Pancreas (tissue), 10 donors: ENCODE data around the gene REM2. TPM values are rescaled to one million over a fixed set of nuclear protein-coding genes. Genes with fewer than 3 reads are reported as not detected.

Source experiments
- ATAC-seq, 4 donors: fragments of 200-7000 bp; cut with Tn5 transposase; one replicate each; pipeline versions ENCODE4 v1.8.0 to v1.9.1; 2020; ENCODE audit warnings: mild to moderate bottlenecking in 4 of 4, moderate library complexity in 4 of 4
- DNase-seq, 6 donors: peaks; one replicate each; pipeline ENCODE4 v3.0.0-alpha.2; 2020
- FAIRE-seq: peaks from 2 replicates; lab custom pipeline; 2012; peaks lifted over from hg19 to GRCh38; lab: Jason Lieb, UNC
- H3K27ac ChIP-seq, 4 donors: fragments of 200-600 bp; sonication (generic); 1 replicate in 3 of 4; 2 replicates in 1 of 4; pipeline versions ENCODE4 v1.5.0 to v1.8.0; 2020
- H3K27me3 ChIP-seq, 4 donors: fragments of 200-600 bp; one replicate each; pipeline ENCODE4 v1.8.0; 2021
- H3K36me3 ChIP-seq, 3 donors: fragments of 200-600 bp; sonication (generic) in 1 of 3; one replicate each; pipeline versions ENCODE4 v1.5.0 to v1.8.0; 2020 to 2021
- H3K4me1 ChIP-seq, 3 donors: fragments of 200-600 bp; one replicate each; pipeline ENCODE4 v1.8.0; 2021
- H3K4me3 ChIP-seq, 4 donors: fragments of 200-600 bp; sonication (generic) in 2 of 4; one replicate each; pipeline versions ENCODE4 v1.5.0 to v1.8.0; 2020 to 2021
- H3K9me3 ChIP-seq, 4 donors: fragments of 200-600 bp; one replicate each; pipeline ENCODE4 v1.8.0; 2021
- WGBS, 2 donors: extraction: QIAGEN DNeasy Blood & Tissue Kit; methylation state at CpG; one replicate each; pipeline ENCODE4 v1.1.7; 2013; 5-methylcytosine and 5-hydroxymethylcytosine counted together
- intact Hi-C, 3 donors: fragments of 100-400 bp; cut with DNase I; formaldehyde crosslinking; loops; one replicate each; pipeline versions ENCODE4 v1.11.1 to v1.14.2; 2022
- polyA plus RNA-seq, 2 donors: library from polyadenylated mRNA; stranded (reverse); fragments of 200-250 nt; gene quantifications; one replicate each; pipeline ENCODE4 v1.2.3, GENCODE V29; 2013
- total RNA-seq, 6 donors: library from RNA; stranded (reverse); fragmentation: NEBNext Ultra II Directional in 4 of 6; extraction: Animal tissue kit (Norgen Biotek cat#: 25700) in 4 of 6; gene quantifications; one replicate each; pipeline versions ENCODE4 v1.2.1 to v1.2.4, GENCODE V29; 2021 to 2023
- TF ChIP-seq, protein P1 (sequence below), 4 donors: fragments of 200-600 bp; sonication (generic) in 3 of 4; IDR thresholded peaks; one replicate each; pipeline versions ENCODE4 v1.5.0 to v1.8.0; 2021; ENCODE audit warnings: antibody characterized with exemption in 4 of 4
- donor health status: healthy with polysubstance abuse.
- donor health status: DM: no; HTN: no; CAD: no; lungs with moderate emphysema.
- donor health status: DM: no; HTN: no; CAD: no.
- donor health status: control.
- donor health status: control.
- donor health status: Bipolar disorder and iron deficiency.
- donor health status: DM: yes; HTN: yes; CAD: no.
- donor health status: DM: no; HTN: no; CAD: no.
- donor health status: DM: no; HTN: no; CAD: no.
- donor health status: DM: yes; HTN: yes; CAD: no.

The REM2 gene
- total and polyA plus RNA-seq, 8 donors, result 0.16 to 2.5 (median 0.38) TPM; not detected in 1

DNA sequence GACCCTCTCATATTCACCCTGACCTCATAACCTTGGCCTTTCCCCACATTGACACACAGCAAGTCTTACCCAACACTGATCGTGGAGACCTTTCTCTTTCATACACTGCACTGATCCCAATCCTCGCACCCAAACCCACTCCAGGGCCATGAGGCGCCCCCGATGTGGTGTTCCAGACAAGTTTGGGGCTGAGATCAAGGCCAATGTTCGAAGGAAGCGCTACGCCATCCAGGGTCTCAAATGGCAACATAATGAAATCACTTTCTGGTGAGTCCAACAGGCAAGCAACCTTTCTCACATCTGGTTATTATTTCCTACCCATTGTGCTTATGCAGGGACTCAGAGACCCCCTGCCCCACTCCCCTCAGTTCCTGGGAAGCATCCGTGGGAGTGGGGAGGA, 41.3 kb upstream of the REM2 start:
- ATAC-seq (no peak), DNase-seq (no peak), FAIRE-seq (no peak)
- peaks cover 0 to 47% (median 34%) of the 10 kb centered on the region in 3 donors for H3K36me3 ChIP-seq
- 92 to 96% methylated on average over 8 of the region's 8 CpGs for WGBS, 2 donors
- H3K27me3 ChIP-seq, result no peaks in the 10 kb centered on the region
- H3K4me3 ChIP-seq, result no peak overlapping the region
- H3K9me3 ChIP-seq, result no peaks in the 10 kb centered on the region
- intact Hi-C loops, result no loop called here
- peaks cover 0 to 11% (median 0%) of the 10 kb centered on the region in 3 donors for H3K4me1 ChIP-seq
- H3K27ac ChIP-seq, result no peak overlapping the region
- TF ChIP-seq, protein P1, sequence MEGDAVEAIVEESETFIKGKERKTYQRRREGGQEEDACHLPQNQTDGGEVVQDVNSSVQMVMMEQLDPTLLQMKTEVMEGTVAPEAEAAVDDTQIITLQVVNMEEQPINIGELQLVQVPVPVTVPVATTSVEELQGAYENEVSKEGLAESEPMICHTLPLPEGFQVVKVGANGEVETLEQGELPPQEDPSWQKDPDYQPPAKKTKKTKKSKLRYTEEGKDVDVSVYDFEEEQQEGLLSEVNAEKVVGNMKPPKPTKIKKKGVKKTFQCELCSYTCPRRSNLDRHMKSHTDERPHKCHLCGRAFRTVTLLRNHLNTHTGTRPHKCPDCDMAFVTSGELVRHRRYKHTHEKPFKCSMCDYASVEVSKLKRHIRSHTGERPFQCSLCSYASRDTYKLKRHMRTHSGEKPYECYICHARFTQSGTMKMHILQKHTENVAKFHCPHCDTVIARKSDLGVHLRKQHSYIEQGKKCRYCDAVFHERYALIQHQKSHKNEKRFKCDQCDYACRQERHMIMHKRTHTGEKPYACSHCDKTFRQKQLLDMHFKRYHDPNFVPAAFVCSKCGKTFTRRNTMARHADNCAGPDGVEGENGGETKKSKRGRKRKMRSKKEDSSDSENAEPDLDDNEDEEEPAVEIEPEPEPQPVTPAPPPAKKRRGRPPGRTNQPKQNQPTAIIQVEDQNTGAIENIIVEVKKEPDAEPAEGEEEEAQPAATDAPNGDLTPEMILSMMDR (IDR thresholded peaks at IDR 0.05), result no peak

- FAIRE-seq, result no peak
- ATAC-seq, result no peak
- Histone ChIP-seq H3K9me3 (no peaks in the 10 kb centered on the region), H3K27ac (no peak overlapping the region), H3K36me3 (peaks cover 0 to 50% (median 34%) of the 10 kb centered on the region in 3 donors), H3K27me3 (no peaks in the 10 kb centered on the region), H3K4me1 (peaks cover 0 to 11% (median 0%) of the 10 kb centered on the region in 3 donors), H3K4me3 (no peak overlapping the region)
- TF ChIP-seq, protein P1 (IDR thresholded peaks at IDR 0.05), result no peak
- no peak for DNase-seq
- intact Hi-C loops, result no loop called here
- 89 to 90% methylated on average over 28 of the region's 28 CpGs for WGBS, 2 donors
Observed at GRCh38 chr14:22842211-22843122, 40.6 kb upstream of the REM2 start.

DNA sequence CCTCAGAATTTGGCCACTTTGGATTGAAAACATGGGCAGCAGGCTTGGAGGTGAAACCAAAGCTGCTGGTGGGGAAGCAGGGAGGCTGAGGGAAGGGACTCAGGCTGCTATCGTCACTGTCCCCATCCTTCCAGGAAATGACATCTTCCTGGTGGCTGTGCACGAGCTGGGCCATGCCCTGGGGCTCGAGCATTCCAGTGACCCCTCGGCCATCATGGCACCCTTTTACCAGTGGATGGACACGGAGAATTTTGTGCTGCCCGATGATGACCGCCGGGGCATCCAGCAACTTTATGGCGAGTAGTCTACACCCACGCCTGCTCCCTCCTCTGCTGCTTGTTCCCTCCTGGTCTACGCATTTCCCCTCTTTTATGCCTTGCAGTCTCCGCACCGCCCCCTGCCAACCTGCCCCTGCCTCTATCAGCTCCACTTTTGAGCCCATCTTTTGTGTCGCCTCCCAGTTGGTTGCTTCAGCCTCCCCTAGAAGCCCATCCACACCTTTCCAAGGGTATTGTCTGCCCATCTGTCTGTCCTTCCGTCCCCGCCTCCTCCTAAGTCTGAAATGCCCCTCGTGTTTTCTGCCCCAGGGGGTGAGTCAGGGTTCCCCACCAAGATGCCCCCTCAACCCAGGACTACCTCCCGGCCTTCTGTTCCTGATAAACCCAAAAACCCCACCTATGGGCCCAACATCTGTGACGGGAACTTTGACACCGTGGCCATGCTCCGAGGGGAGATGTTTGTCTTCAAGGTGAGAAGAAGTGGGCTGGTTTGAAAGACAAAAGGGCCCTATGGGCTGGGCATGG, 39.7 kb upstream of the REM2 start:
- DNase-seq (no peak), FAIRE-seq (no peak), ATAC-seq (no peak)
- Histone ChIP-seq H3K27ac (no peak overlapping the region), H3K4me3 (no peak overlapping the region), H3K36me3 (peaks cover 0 to 50% (median 34%) of the 10 kb centered on the region in 3 donors), H3K27me3 (no peaks in the 10 kb centered on the region), H3K4me1 (peaks cover 0 to 13% (median 0%) of the 10 kb centered on the region in 3 donors), H3K9me3 (no peaks in the 10 kb centered on the region)
- 89 to 93% methylated on average over 21 of the region's 21 CpGs for WGBS, 2 donors
- intact Hi-C loops, result no loop called here
- TF ChIP-seq, protein P1 (IDR thresholded peaks at IDR 0.05), result no peak

- intact Hi-C loops, result no loop called here
- Histone ChIP-seq H3K9me3 (no peaks in the 10 kb centered on the region), H3K4me3 (no peak overlapping the region), H3K4me1 (peaks cover 0 to 3% (median 0%) of the 10 kb centered on the region in 3 donors), H3K36me3 (peaks cover 0 to 50% (median 34%) of the 10 kb centered on the region in 3 donors), H3K27ac (no peak overlapping the region), H3K27me3 (no peaks in the 10 kb centered on the region)
- FAIRE-seq, result no peak
- DNase-seq, result no peak
- ATAC-seq, result no peak
- WGBS, 2 donors, result 90 to 91% methylated on average over 22 of the region's 22 CpGs
- TF ChIP-seq, protein P1 (IDR thresholded peaks at IDR 0.05), result no peak
Observed at GRCh38 chr14:22844221-22845102, 38.6 kb upstream of the REM2 start.
